Right atrium auricular region (tissue), 2 donors: ENCODE results near the gene HLF. TPM values are rescaled to one million over a fixed set of nuclear protein-coding genes. Genes with fewer than 3 reads are reported as not detected.

ENCODE experiments used
- DNase-seq: peaks from one replicate; pipeline ENCODE4 v3.0.0-alpha.2; 2019; ENCODE audit warnings: low spot score
- H3K27ac ChIP-seq, 2 donors: fragments of 200-600 bp; sonication (generic); 1 replicate in 1 of 2; 2 replicates in 1 of 2; pipeline ENCODE4 v1.5.1; 2016 to 2019
- H3K27me3 ChIP-seq, 2 donors: fragments of 200-600 bp; sonication (generic); one replicate each; pipeline versions ENCODE4 v1.5.1 to v1.6.0; 2017 to 2019
- H3K36me3 ChIP-seq: fragments of 200-600 bp; sonication (generic); one replicate; pipeline ENCODE4 v1.5.1; 2016
- H3K4me1 ChIP-seq, 2 donors: fragments of 200-600 bp; sonication (generic); one replicate each; pipeline versions ENCODE4 v1.5.1 to v1.6.0; 2017 to 2019
- H3K4me3 ChIP-seq, 2 donors: fragments of 200-600 bp; sonication (generic); 1 replicate in 1 of 2; 2 replicates in 1 of 2; pipeline ENCODE4 v1.5.1; 2017 to 2019; ENCODE audit warnings: mild to moderate bottlenecking in 1 of 2, moderate library complexity in 1 of 2
- H3K9me3 ChIP-seq, 2 donors: fragments of 200-600 bp; sonication (generic); one replicate each; pipeline ENCODE4 v1.5.1; 2019
- CTCF ChIP-seq, 2 donors: fragments of 200-600 bp; sonication (generic); IDR thresholded peaks; one replicate each; pipeline ENCODE4 v1.5.1; 2019; ENCODE audit warnings: antibody characterized with exemption in 2 of 2
- total RNA-seq, 2 donors: library from RNA; depleted of rRNA; stranded (reverse); fragments of >200 nt; gene quantifications; one replicate each; pipeline ENCODE4 v1.1.0, GENCODE V29; 2016

The HLF gene
- total RNA-seq, 2 donors from 2014 or later, result 36.9 to 38.4 TPM

GRCh38 chr17:55301521-55302406 lies 37.0 kb downstream of the HLF start:
- Histone ChIP-seq H3K4me1 (peaks cover 0 to 29% of the 10 kb centered on the region in 2 donors), H3K9me3 (no peaks in the 10 kb centered on the region), H3K27ac (no peak overlapping the region), H3K4me3 (no peak overlapping the region), H3K36me3 (no peaks in the 10 kb centered on the region), H3K27me3 (no peaks in the 10 kb centered on the region)
- no peak for TF ChIP-seq CTCF (IDR thresholded peaks at IDR 0.05)
- no peak for DNase-seq

DNA sequence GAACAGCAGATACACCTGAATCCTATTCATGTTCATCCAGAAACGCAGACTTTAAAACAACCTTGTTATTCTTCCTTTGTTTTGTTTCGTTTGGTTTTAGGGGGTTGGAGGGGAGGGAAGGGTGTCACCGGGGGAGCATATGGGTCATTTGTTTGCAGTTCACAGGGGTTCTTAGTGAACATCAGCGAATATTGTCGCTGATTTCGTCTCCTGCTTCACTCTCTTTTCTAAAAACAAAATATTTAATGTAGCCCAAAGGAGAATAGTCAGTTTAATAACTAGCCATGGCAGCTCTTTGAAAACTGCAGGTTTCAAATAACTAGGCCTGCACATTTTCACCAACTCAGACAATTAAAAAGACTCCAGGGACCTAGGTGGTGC lies 37.6 kb downstream of the HLF start:
- no peaks in the 10 kb centered on the region for H3K36me3 ChIP-seq

DNA sequence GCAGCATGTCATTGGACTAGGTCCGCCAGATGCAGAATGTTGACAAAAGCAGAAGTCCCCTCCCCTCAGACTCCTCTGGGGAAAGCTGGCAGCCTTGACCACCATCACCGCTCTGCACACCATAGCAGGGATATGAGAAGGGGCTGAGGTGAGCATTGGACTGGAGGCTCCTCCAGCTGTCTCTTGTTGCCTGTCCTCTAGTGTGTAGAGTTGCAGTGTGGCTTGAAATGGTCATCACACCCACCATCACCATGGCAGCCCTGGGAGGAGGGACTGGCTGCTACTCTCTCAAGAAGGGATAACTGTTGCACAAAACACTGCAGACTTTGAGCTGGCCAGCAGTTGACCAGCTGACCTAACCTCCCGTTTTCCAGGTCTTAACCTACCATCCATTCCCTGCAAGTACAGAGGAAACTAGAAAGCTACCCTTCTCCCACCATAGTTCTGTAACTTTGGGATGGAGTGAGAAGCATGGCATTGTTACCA lies 38.3 kb downstream of the HLF start:
- TF ChIP-seq CTCF (IDR thresholded peaks at IDR 0.05), result no peak
- Histone ChIP-seq H3K27ac (no peak overlapping the region), H3K36me3 (no peaks in the 10 kb centered on the region), H3K27me3 (no peaks in the 10 kb centered on the region), H3K4me3 (no peak overlapping the region), H3K9me3 (no peaks in the 10 kb centered on the region), H3K4me1 (peaks cover 0 to 29% of the 10 kb centered on the region in 2 donors)
- DNase-seq, result no peak

More for the DNA sequence above, 37.6 kb downstream of the HLF start:
- no peak for TF ChIP-seq CTCF (IDR thresholded peaks at IDR 0.05)
- H3K4me3 ChIP-seq, result no peak overlapping the region
- no peaks in the 10 kb centered on the region for H3K27me3 ChIP-seq
- no peaks in the 10 kb centered on the region for H3K9me3 ChIP-seq
- no peak overlapping the region for H3K27ac ChIP-seq
- peaks cover 0 to 29% of the 10 kb centered on the region in 2 donors for H3K4me1 ChIP-seq
- no peak for DNase-seq

DNA sequence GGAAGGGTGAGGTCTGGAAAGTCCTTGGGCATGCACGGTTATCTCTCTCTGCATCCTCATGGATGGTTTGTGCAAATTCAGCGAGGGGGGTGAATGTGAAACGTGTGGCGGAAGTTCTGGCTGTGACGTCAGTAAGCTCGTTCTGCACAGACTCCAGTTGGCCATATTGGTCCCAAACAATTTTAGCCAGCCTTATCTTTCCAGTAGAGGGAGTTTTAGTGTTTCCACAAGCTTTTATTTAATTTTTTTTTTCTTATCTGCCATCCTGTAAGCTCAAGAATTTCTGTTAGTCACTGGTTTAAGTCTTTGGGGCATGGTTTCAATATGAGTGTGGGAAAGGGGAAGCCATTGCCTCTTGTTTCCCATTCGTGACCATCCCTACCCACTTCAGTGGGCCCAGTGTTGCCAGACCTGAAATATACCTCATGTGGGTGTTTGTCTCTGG lies 39.0 kb downstream of the HLF start:
- no peak for DNase-seq
- Histone ChIP-seq H3K27ac (no peak overlapping the region), H3K27me3 (no peaks in the 10 kb centered on the region), H3K4me1 (peaks cover 0 to 29% of the 10 kb centered on the region in 2 donors), H3K4me3 (no peak overlapping the region), H3K9me3 (no peaks in the 10 kb centered on the region), H3K36me3 (no peaks in the 10 kb centered on the region)
- TF ChIP-seq CTCF (IDR thresholded peaks at IDR 0.05), result no peak

- no peak for TF ChIP-seq CTCF (IDR thresholded peaks at IDR 0.05)
- no peak overlapping the region for H3K4me3 ChIP-seq
- DNase-seq, result no peak
- no peak overlapping the region for H3K27ac ChIP-seq
- no peaks in the 10 kb centered on the region for H3K9me3 ChIP-seq
- H3K4me1 ChIP-seq, result peaks cover 0 to 29% of the 10 kb centered on the region in 2 donors
- H3K36me3 ChIP-seq, result no peaks in the 10 kb centered on the region
- no peaks in the 10 kb centered on the region for H3K27me3 ChIP-seq
Observed at GRCh38 chr17:55304171-55304859, 39.6 kb downstream of the HLF start.
